GM21619 (cell line): ENCODE results near the gene TMEM114.
A peak's percentile ranks its signal among the peaks of the same experiment; 100 is the strongest.
"Not testable (repeated sequence)": the region's sequence is repeated elsewhere in the genome, so short reads cannot be mapped to it uniquely, and the experiment has no call there.

Source experiments
- ATAC-seq: cut with Tn5 transposase; IDR thresholded peaks from one replicate; pipeline ENCODE4 v1.9.1; 2021; ENCODE audit not compliant: unreplicated experiment

The TMEM114 gene

GRCh38 chr16:8576141-8577004 is 13.9 kb downstream of the TMEM114 start:
- no peak for ATAC-seq

- no peak for ATAC-seq
Measured at GRCh38 chr16:8575399-8575798, 14.9 kb downstream of the TMEM114 start.

- no peak for ATAC-seq
Measured at GRCh38 chr16:8572919-8573724, 17.2 kb downstream of the TMEM114 start.

- no peak for ATAC-seq
Measured at GRCh38 chr16:8572063-8572918, 18.0 kb downstream of the TMEM114 start.

GRCh38 chr16:8571061-8571596 is 19.2 kb downstream of the TMEM114 start:
- ATAC-seq = no peak

- not testable (repeated sequence) for ATAC-seq
Measured at GRCh38 chr16:8570393-8570792, 19.9 kb downstream of the TMEM114 start.

- ATAC-seq = no peak
Measured at GRCh38 chr16:8569650-8570346, 20.5 kb downstream of the TMEM114 start.

- ATAC-seq = no peak
Measured at GRCh38 chr16:8568231-8568617, 22.1 kb downstream of the TMEM114 start.

- peak; percentile 90 for ATAC-seq
Measured at GRCh38 chr16:8567355-8568230, 22.7 kb downstream of the TMEM114 start.

GRCh38 chr16:8565498-8565897 is 24.8 kb downstream of the TMEM114 start:
- ATAC-seq = no peak

- ATAC-seq = no peak
Measured at GRCh38 chr16:8564934-8565345, 25.4 kb downstream of the TMEM114 start.

GRCh38 chr16:8563944-8564540 is 26.3 kb downstream of the TMEM114 start:
- ATAC-seq = not testable (repeated sequence)

- ATAC-seq = no peak
Measured at GRCh38 chr16:8561496-8561895, 28.8 kb downstream of the TMEM114 start.

GRCh38 chr16:8555400-8555799 is 34.9 kb downstream of the TMEM114 start:
- no peak for ATAC-seq

GRCh38 chr16:8554881-8555280 is 35.4 kb downstream of the TMEM114 start:
- ATAC-seq = peak; percentile 76

GRCh38 chr16:8554022-8554421 is 36.3 kb downstream of the TMEM114 start:
- ATAC-seq = no peak

GRCh38 chr16:8552487-8553221 is 37.7 kb downstream of the TMEM114 start:
- ATAC-seq = no peak
